GM12878 (cell line): ENCODE measurements around the gene ABCC4. TPM values are rescaled to one million over a fixed set of nuclear protein-coding genes. Genes with fewer than 3 reads are reported as not detected.

ENCODE experiments used
- BRCA1 ChIP-seq: IDR thresholded peaks from 2 replicates; pipeline ENCODE4 v1.6.1; 2011; ENCODE audit warnings: low read depth, low read length, improper control_type of control experiment
- CBX5 ChIP-seq: sonication (generic); IDR thresholded peaks from 2 replicates; pipeline ENCODE4 v1.6.1; 2016; ENCODE audit warnings: low read depth, moderate library complexity, mild to moderate bottlenecking, inconsistent platforms
- MYC ChIP-seq: IDR thresholded peaks from 2 replicates; pipeline ENCODE4 v1.6.1; 2011; ENCODE audit warnings: mild to moderate bottlenecking, low read length, moderate library complexity, inconsistent platforms; ENCODE audit not compliant: insufficient read depth, insufficient replicate concordance, insufficient read length, severe bottlenecking
- NR2F1 ChIP-seq: fragments of 450-650 bp; conservative IDR thresholded peaks from 2 replicates; pipeline ENCODE4 v1.6.1; 2017; ENCODE audit warnings: mild to moderate bottlenecking
- PAX5 ChIP-seq: IDR thresholded peaks from 2 replicates; pipeline ENCODE4 v1.6.1; 2011; ENCODE audit warnings: low read depth, low read length, borderline replicate concordance
- ZBED1 ChIP-seq: IDR thresholded peaks from 2 replicates; pipeline ENCODE4 v1.6.1; 2016; ENCODE audit warnings: borderline replicate concordance
- ZNF274 ChIP-seq: IDR thresholded peaks from one replicate; pipeline ENCODE4 v1.8.0; 2011; ENCODE audit not compliant: insufficient read length, insufficient read depth
- polyA plus RNA-seq, 11 experiments: library from polyadenylated mRNA; depleted of rRNA in 4 of 11; unstranded in 6 of 11; stranded (reverse) in 5 of 11; fragments of >200 nt; fragmentation: Nextera tagmentation in 4 of 11; fragmentation: Illumina TruSeq in 1 of 11; extraction: Ambion mirVana in 4 of 11; extraction: Trizol in 1 of 11; gene quantifications; 1 replicate in 1 of 11; 2 replicates in 10 of 11; pipeline versions ENCODE4 v1.2.1 to v1.2.3, GENCODE V29; 2011 to 2016; ENCODE audit warnings: inconsistent platforms in 2 of 11, missing spikeins in 2 of 11, low read depth in 1 of 11
- total RNA-seq, 4 experiments: library from RNA; depleted of rRNA in 3 of 4; stranded (reverse); fragments of >200 nt in 3 of 4; fragmentation: Illumina TruSeq in 1 of 4; extraction: Trizol in 1 of 4; gene quantifications; 2 replicates each; pipeline versions ENCODE4 v1.2.1 to v1.2.3, GENCODE V29; 2013 to 2021
- TF ChIP-seq, protein P1 (sequence below): fragments of 450-650 bp; IDR thresholded peaks from 2 replicates; pipeline ENCODE4 v1.6.1; 2016; ENCODE audit warnings: mild to moderate bottlenecking
- TF ChIP-seq, protein P2 (sequence below): fragments of 450-650 bp; IDR thresholded peaks from 2 replicates; pipeline ENCODE4 v1.6.1; 2016; ENCODE audit warnings: mild to moderate bottlenecking, moderate library complexity, borderline replicate concordance
- TF ChIP-seq, protein P3 (sequence below): IDR thresholded peaks from 2 replicates; pipeline ENCODE4 v1.6.1; 2012; ENCODE audit warnings: improper control_type of control experiment, low read depth, low read length; ENCODE audit not compliant: insufficient replicate concordance
- TF ChIP-seq, protein P4 (sequence below): fragments of 150-350 bp; IDR thresholded peaks from 2 replicates; pipeline ENCODE4 v1.6.1; 2014; ENCODE audit warnings: mild to moderate bottlenecking, low read depth, low read length
- TF ChIP-seq, protein P5 (sequence below): fragments of 450-650 bp; formaldehyde crosslinking; IDR thresholded peaks from 2 replicates; pipeline ENCODE4 v1.5.0; 2022; ENCODE audit warnings: mild to moderate bottlenecking, missing genetic modification characterization

The ABCC4 gene
- total and polyA plus RNA-seq, 10 of the 15 experiments (the other 5 are each of a cell fraction or from before 2014, with no cell fraction given) = 7.2 to 44.4 (median 24.1) TPM

DNA sequence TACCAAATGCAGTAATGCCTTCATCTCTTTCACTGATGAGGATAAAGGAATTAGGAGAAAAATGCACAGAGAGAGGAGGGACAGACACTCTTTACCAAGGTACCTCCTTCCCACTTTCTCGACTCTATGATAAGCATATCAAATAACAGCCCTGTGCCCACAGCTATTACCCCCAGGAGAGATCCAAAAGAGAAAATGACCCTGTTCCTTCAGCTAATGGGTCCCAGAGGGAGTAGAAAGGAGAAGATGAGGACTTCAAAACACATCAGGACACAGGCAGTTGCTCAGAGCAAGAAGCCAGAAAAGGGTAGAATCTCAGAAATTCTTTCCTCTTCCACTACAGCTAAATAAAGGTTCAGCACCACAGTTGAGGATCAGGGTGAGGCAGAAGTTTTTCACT lies 80.6 kb downstream of the ABCC4 start (continued):
- TF ChIP-seq, protein P1, sequence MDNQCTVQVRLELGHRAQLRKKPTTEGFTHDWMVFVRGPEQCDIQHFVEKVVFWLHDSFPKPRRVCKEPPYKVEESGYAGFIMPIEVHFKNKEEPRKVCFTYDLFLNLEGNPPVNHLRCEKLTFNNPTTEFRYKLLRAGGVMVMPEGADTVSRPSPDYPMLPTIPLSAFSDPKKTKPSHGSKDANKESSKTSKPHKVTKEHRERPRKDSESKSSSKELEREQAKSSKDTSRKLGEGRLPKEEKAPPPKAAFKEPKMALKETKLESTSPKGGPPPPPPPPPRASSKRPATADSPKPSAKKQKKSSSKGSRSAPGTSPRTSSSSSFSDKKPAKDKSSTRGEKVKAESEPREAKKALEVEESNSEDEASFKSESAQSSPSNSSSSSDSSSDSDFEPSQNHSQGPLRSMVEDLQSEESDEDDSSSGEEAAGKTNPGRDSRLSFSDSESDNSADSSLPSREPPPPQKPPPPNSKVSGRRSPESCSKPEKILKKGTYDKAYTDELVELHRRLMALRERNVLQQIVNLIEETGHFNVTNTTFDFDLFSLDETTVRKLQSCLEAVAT = no peak
- TF ChIP-seq NR2F1 (no peak), CBX5 (no peak), ZNF274 (no peak), PAX5 (no peak), MYC (no peak), ZBED1 (no peak), BRCA1 (no peak)
- TF ChIP-seq, protein P2, sequence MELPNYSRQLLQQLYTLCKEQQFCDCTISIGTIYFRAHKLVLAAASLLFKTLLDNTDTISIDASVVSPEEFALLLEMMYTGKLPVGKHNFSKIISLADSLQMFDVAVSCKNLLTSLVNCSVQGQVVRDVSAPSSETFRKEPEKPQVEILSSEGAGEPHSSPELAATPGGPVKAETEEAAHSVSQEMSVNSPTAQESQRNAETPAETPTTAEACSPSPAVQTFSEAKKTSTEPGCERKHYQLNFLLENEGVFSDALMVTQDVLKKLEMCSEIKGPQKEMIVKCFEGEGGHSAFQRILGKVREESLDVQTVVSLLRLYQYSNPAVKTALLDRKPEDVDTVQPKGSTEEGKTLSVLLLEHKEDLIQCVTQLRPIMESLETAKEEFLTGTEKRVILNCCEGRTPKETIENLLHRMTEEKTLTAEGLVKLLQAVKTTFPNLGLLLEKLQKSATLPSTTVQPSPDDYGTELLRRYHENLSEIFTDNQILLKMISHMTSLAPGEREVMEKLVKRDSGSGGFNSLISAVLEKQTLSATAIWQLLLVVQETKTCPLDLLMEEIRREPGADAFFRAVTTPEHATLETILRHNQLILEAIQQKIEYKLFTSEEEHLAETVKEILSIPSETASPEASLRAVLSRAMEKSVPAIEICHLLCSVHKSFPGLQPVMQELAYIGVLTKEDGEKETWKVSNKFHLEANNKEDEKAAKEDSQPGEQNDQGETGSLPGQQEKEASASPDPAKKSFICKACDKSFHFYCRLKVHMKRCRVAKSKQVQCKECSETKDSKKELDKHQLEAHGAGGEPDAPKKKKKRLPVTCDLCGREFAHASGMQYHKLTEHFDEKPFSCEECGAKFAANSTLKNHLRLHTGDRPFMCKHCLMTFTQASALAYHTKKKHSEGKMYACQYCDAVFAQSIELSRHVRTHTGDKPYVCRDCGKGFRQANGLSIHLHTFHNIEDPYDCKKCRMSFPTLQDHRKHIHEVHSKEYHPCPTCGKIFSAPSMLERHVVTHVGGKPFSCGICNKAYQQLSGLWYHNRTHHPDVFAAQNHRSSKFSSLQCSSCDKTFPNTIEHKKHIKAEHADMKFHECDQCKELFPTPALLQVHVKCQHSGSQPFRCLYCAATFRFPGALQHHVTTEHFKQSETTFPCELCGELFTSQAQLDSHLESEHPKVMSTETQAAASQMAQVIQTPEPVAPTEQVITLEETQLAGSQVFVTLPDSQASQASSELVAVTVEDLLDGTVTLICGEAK = no peak
- TF ChIP-seq, protein P3, sequence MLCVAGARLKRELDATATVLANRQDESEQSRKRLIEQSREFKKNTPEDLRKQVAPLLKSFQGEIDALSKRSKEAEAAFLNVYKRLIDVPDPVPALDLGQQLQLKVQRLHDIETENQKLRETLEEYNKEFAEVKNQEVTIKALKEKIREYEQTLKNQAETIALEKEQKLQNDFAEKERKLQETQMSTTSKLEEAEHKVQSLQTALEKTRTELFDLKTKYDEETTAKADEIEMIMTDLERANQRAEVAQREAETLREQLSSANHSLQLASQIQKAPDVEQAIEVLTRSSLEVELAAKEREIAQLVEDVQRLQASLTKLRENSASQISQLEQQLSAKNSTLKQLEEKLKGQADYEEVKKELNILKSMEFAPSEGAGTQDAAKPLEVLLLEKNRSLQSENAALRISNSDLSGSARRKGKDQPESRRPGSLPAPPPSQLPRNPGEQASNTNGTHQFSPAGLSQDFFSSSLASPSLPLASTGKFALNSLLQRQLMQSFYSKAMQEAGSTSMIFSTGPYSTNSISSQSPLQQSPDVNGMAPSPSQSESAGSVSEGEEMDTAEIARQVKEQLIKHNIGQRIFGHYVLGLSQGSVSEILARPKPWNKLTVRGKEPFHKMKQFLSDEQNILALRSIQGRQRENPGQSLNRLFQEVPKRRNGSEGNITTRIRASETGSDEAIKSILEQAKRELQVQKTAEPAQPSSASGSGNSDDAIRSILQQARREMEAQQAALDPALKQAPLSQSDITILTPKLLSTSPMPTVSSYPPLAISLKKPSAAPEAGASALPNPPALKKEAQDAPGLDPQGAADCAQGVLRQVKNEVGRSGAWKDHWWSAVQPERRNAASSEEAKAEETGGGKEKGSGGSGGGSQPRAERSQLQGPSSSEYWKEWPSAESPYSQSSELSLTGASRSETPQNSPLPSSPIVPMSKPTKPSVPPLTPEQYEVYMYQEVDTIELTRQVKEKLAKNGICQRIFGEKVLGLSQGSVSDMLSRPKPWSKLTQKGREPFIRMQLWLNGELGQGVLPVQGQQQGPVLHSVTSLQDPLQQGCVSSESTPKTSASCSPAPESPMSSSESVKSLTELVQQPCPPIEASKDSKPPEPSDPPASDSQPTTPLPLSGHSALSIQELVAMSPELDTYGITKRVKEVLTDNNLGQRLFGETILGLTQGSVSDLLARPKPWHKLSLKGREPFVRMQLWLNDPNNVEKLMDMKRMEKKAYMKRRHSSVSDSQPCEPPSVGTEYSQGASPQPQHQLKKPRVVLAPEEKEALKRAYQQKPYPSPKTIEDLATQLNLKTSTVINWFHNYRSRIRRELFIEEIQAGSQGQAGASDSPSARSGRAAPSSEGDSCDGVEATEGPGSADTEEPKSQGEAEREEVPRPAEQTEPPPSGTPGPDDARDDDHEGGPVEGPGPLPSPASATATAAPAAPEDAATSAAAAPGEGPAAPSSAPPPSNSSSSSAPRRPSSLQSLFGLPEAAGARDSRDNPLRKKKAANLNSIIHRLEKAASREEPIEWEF = no peak
- TF ChIP-seq, protein P4, sequence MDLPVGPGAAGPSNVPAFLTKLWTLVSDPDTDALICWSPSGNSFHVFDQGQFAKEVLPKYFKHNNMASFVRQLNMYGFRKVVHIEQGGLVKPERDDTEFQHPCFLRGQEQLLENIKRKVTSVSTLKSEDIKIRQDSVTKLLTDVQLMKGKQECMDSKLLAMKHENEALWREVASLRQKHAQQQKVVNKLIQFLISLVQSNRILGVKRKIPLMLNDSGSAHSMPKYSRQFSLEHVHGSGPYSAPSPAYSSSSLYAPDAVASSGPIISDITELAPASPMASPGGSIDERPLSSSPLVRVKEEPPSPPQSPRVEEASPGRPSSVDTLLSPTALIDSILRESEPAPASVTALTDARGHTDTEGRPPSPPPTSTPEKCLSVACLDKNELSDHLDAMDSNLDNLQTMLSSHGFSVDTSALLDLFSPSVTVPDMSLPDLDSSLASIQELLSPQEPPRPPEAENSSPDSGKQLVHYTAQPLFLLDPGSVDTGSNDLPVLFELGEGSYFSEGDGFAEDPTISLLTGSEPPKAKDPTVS = no peak
- TF ChIP-seq, protein P5, sequence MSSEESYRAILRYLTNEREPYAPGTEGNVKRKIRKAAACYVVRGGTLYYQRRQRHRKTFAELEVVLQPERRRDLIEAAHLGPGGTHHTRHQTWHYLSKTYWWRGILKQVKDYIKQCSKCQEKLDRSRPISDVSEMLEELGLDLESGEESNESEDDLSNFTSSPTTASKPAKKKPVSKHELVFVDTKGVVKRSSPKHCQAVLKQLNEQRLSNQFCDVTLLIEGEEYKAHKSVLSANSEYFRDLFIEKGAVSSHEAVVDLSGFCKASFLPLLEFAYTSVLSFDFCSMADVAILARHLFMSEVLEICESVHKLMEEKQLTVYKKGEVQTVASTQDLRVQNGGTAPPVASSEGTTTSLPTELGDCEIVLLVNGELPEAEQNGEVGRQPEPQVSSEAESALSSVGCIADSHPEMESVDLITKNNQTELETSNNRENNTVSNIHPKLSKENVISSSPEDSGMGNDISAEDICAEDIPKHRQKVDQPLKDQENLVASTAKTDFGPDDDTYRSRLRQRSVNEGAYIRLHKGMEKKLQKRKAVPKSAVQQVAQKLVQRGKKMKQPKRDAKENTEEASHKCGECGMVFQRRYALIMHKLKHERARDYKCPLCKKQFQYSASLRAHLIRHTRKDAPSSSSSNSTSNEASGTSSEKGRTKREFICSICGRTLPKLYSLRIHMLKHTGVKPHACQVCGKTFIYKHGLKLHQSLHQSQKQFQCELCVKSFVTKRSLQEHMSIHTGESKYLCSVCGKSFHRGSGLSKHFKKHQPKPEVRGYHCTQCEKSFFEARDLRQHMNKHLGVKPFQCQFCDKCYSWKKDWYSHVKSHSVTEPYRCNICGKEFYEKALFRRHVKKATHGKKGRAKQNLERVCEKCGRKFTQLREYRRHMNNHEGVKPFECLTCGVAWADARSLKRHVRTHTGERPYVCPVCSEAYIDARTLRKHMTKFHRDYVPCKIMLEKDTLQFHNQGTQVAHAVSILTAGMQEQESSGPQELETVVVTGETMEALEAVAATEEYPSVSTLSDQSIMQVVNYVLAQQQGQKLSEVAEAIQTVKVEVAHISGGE (CRISPR knock-in tag) = no peak
